ENCODE results near the gene PEAR1. TPM values are rescaled to one million over a fixed set of nuclear protein-coding genes. Genes with fewer than 3 reads are reported as not detected.

The PEAR1 gene
- total RNA-seq, 4 donors from 2014 or later, result 4.3 to 11.2 (median 6.0) TPM

GRCh38 chr1:156896490-156897033, 3.0 kb downstream of the PEAR1 start:
- no peaks in the 10 kb centered on the region for H3K9me3 ChIP-seq
- H3K36me3 ChIP-seq, result no peaks in the 10 kb centered on the region
- peak overlapping the region; percentile 86 to 94 (median 90) for H3K27ac ChIP-seq
- ATAC-seq, result no peak
- in situ Hi-C loops (cut with MboI; ENCODE audit: low sequenced_read_pairs in 4 of 4), result loop anchor here in 1 of 4 donors (25.0 kb wide), 1 partner anchor 209 kb away; the partner anchor contains the start of gene NES
- TF ChIP-seq POLR2A (IDR thresholded peaks at IDR 0.05), result no peak
- no peak for TF ChIP-seq CTCF (IDR thresholded peaks at IDR 0.05 in 4 of 5, conservative IDR thresholded peaks at IDR 0.05 in 1 of 5)
- H3K27me3 ChIP-seq, result peaks cover 6 to 19% (median 16%) of the 10 kb centered on the region in 3 donors
- DNase-seq, result no peak
- peak overlapping the region in 2 of 4 donors; percentile 6 to 64 for H3K4me3 ChIP-seq
- H3K4me1 ChIP-seq, result peaks cover 21 to 23% of the 10 kb centered on the region in 2 donors
- intact Hi-C loops (cut with DNase I; ENCODE audit: low total_unique reads), result loop anchor here (10.0 kb wide), 1 partner anchor 232 kb away; no protein-coding TSS in a partner anchor

- H3K9me3 ChIP-seq, result no peaks in the 10 kb centered on the region
- ATAC-seq (no peak), DNase-seq (no peak)
- H3K4me3 ChIP-seq, result peak overlapping the region in 2 of 4 donors; percentile 6 to 64
- intact Hi-C loops (cut with DNase I; ENCODE audit: low total_unique reads) (loop anchor here (10.0 kb wide), 1 partner anchor 232 kb away; no protein-coding TSS in a partner anchor), in situ Hi-C loops (cut with MboI; ENCODE audit: low sequenced_read_pairs in 4 of 4) (loop anchor here in 1 of 4 donors (25.0 kb wide), 1 partner anchor 210 kb away; the partner anchor contains the start of gene NES)
- no peaks in the 10 kb centered on the region for H3K36me3 ChIP-seq
- H3K27me3 ChIP-seq, result peaks cover 4 to 16% (median 14%) of the 10 kb centered on the region in 3 donors
- H3K27ac ChIP-seq, result peak overlapping the region; percentile 86 to 94 (median 90)
- peaks cover 19 to 23% of the 10 kb centered on the region in 2 donors for H3K4me1 ChIP-seq
- TF ChIP-seq CTCF (IDR thresholded peaks at IDR 0.05 in 4 of 5, conservative IDR thresholded peaks at IDR 0.05 in 1 of 5), result no peak
- TF ChIP-seq POLR2A (IDR thresholded peaks at IDR 0.05), result no peak
These were observed 3.7 kb downstream of the PEAR1 start for GRCh38 chr1:156897078-156897825.

- no peaks in the 10 kb centered on the region for H3K36me3 ChIP-seq
- peak overlapping the region; percentile 86 to 94 (median 90) for H3K27ac ChIP-seq
- in situ Hi-C loops (cut with MboI; ENCODE audit: low sequenced_read_pairs in 4 of 4) (loop anchor here in 1 of 4 donors (25.0 kb wide), 1 partner anchor 211 kb away; the partner anchor contains the start of gene NES), intact Hi-C loops (cut with DNase I; ENCODE audit: low total_unique reads) (loop anchor here (10.0 kb wide), 1 partner anchor 233 kb away; no protein-coding TSS in a partner anchor)
- TF ChIP-seq POLR2A (IDR thresholded peaks at IDR 0.05), result no peak
- no peak for TF ChIP-seq CTCF (IDR thresholded peaks at IDR 0.05 in 4 of 5, conservative IDR thresholded peaks at IDR 0.05 in 1 of 5)
- no peak for ATAC-seq
- H3K27me3 ChIP-seq, result peaks cover under 1 to 8% (median 7%) of the 10 kb centered on the region in 3 donors
- peak overlapping the region; percentile 16 to 64 (median 20) for H3K4me3 ChIP-seq
- no peaks in the 10 kb centered on the region for H3K9me3 ChIP-seq
- peaks cover 15 to 16% of the 10 kb centered on the region in 2 donors for H3K4me1 ChIP-seq
- DNase-seq, result no peak
These were observed 4.6 kb downstream of the PEAR1 start for GRCh38 chr1:156898161-156898566.

- no peaks in the 10 kb centered on the region for H3K36me3 ChIP-seq
- intact Hi-C loops (cut with DNase I; ENCODE audit: low total_unique reads) (loop anchor here (10.0 kb wide), 1 partner anchor 234 kb away; no protein-coding TSS in a partner anchor), in situ Hi-C loops (cut with MboI; ENCODE audit: low sequenced_read_pairs in 4 of 4) (loop anchor here in 1 of 4 donors (25.0 kb wide), 1 partner anchor 212 kb away; the partner anchor contains the start of gene NES)
- no peak for ATAC-seq
- H3K27me3 ChIP-seq, result no peaks in the 10 kb centered on the region
- H3K4me1 ChIP-seq, result peaks cover 14 to 16% of the 10 kb centered on the region in 2 donors
- no peak for DNase-seq
- peak overlapping the region in 1 of 4 donors; percentile 21 for H3K4me3 ChIP-seq
- TF ChIP-seq POLR2A (IDR thresholded peaks at IDR 0.05), result no peak
- TF ChIP-seq CTCF (IDR thresholded peaks at IDR 0.05 in 4 of 5, conservative IDR thresholded peaks at IDR 0.05 in 1 of 5), result no peak
- H3K9me3 ChIP-seq, result no peaks in the 10 kb centered on the region
- H3K27ac ChIP-seq, result peak overlapping the region in 2 of 4 donors; percentile 89 to 94
These were observed 5.6 kb downstream of the PEAR1 start for GRCh38 chr1:156898971-156899664.
